ENCODE measurements around the gene FOXR1.

FOXR1 gene, protein sequence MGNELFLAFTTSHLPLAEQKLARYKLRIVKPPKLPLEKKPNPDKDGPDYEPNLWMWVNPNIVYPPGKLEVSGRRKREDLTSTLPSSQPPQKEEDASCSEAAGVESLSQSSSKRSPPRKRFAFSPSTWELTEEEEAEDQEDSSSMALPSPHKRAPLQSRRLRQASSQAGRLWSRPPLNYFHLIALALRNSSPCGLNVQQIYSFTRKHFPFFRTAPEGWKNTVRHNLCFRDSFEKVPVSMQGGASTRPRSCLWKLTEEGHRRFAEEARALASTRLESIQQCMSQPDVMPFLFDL

DNA sequence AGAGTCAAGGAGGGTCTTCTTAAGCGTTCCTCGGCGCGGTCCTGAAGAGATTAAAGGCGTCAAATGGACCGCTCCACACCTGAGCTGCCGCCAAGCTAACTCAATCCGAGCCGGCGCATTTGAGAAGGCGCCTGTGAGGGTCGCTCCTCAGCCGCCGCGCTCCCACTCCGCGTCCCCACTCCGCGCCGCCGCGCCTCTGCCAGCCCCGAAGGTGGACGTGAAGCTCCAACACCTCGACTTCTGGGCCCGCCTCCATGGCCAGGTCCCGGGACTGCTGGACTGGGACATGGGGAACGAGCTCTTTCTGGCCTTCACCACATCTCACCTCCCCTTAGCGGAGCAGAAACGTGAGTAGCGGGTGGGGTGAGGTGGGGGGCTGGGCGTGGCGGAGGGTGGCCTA is at the start of gene FOXR1:
TSS of gene FOXR1 (plus strand) at position 116 of the 400 bp plus-strand sequence. CDS start at position 287, 171 bp downstream.
- no peak for DNase-seq (ENCODE audit: low read depth)

DNA sequence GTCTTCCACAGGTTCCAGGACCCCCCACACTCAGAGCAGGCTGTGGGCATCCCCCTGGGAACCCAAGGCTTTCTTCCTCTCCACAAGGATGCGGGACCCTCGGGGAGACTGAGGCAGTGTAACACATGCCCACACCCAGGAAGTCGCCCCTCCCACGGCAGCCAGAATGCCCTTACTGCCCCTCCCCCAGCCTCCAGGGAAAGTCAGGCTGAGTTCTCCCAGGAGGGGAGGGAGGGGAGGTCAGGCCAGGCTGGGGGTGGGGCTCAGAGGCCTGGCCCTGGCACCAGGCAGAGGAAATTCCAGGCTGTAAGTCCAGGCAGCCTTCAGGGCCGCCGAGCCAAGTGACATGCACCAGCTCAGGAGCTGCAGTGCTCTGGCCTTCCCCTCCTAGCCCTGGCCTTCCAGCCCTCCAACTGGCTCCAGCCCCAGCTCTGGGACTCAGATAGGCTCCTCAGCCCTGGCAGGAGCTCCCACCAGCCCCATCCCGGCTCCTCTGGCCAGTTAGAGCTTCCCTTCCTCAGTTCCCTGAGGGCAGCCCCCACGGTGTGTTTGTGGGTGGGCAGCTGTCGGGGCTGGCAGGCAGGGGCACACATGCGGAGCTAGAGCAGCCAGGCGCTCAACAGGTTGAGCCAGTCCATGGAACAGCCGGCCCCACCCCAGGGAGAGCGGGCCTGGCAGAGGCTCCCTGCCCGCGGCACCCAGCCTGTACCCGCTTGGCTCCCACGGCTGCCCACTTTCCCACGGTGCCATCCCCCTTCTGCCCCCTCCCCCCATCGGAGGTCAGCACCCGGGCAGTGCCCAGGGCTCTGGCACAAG is 49.4 kb upstream of the FOXR1 start:
- DNase-seq (ENCODE audit: low read depth) = no peak

DNA sequence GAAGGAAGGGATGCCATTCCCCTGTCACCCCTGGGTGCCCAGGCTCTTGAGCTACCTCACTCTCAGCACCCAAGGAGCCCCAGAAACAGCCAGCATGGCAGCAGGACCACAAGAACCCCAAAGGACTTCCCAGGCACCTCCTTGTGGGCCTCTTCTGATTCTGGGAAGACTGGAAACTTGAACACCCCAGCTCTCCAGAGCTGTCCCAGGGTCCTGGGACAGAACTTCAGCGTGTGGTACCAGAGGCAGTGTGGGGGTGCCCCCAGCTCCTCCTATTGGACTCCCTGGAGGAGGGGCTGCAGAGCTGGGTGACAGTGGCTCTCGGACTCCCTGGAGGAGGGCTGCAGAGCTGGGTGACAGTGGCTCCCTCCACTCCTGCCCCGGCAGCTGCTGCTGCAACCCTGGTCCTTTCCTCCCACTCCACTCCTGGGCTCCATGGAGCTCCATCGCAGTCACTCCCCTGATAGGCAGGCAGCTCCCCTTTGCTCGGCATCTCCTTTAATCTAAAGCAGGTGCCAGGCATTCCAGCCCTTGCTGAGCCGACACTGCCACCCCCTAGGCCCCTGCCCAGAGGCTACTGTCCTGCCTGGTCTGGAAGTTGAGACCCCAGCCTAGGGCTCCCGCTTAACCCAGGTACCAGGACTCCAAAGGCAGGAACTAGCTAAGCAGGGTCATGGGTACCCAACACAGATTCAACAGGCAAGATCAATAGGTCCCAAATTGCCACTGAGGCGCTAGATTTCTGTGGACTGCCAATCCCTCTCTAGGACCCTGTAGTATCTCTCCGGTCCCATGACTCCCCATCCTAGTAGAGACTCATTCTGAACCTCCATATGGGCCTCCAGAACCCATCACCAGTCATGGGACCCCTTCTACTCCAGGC is 48.6 kb upstream of the FOXR1 start:
- no peak for DNase-seq (ENCODE audit: low read depth)

DNA sequence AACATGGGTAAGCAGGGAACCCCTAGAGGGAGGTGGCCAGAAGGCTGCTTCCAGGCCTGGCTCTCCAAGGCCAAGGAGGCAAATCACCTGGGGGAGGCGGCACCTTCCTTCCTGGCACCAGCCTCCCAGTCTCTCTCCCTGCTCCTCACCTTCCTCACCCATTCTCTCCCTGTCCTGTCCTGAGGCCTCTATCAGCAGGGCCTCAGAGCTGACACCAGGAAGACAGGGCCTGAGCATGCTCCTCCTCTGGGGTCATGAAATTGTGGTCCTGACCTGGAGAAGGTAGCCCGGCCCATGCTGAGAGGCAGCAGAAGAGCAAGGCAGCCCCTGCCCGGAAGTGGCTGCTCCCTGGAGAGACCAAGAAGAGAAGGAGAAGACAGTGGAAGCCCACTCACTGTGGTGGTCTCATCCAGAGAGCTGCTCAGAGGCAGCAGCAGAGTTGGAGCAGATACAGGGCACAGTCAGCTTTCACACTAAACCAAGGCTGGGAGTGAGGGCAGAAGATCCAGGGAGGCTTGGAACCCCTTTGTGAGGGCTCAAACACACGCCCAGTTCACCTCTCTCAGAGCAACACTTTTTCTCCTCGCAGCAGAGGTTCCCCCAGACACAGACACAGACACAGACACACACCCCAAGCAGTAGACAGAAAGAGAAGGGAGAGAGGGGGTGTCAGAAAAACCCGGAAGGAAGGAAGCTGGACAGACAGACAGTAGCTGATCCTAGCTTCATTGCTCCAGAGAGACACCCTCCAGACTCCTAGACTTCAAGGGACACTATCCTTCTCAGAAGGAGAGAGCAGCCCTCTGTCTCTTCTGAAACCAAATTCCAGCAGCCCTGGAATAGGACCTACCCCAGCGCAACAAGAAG is 47.6 kb upstream of the FOXR1 start:
- DNase-seq (ENCODE audit: low read depth) = no peak

DNA sequence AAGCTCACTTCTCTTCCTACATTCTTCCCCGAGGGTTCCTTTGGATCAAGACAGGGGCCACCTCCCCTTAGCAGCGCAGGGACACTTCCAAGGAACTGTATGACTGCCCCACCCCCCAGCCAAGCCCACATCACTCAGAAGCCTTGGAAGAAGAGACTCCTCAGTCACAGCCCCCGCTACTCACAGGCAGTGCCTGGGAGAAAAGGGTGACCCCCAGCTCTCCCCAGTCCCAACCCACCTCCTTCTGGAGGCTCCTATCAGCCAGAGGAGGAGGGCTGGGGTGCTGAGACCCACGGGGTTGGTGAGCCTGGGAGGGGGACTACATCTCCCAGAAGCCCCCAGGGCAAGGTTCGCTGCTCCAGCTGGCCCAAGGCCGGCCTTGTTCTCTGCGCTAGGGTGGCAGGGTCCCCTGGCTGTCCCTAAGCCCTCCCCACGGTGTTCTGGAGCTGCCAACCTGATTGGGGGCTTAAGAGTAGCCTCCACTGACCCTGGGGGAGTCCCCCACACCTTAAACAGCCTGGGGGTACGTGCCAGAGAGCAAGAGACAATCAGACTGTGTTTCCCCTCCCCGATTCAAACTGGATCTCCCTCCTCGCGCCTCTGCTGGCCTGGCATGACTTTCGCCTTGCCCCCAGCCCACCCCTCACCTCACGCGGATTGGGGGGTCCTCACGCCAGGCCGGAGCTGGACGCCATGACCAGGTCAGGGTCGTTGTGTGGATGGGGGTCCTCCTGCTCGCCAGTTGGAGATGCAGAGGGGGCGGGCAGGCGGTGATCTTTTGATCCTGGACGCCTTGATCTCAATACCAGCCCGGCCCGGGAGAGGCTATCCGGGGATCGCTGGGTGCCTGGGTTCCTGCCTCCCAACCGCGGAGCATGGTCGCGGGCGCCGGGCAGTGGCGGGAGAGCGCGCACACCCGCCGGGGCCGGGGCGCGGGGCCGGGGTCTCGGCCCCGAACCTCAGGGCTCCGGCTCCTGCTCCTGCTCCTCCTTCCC is 46.7 kb upstream of the FOXR1 start:
- no peak for DNase-seq (ENCODE audit: low read depth)

DNA sequence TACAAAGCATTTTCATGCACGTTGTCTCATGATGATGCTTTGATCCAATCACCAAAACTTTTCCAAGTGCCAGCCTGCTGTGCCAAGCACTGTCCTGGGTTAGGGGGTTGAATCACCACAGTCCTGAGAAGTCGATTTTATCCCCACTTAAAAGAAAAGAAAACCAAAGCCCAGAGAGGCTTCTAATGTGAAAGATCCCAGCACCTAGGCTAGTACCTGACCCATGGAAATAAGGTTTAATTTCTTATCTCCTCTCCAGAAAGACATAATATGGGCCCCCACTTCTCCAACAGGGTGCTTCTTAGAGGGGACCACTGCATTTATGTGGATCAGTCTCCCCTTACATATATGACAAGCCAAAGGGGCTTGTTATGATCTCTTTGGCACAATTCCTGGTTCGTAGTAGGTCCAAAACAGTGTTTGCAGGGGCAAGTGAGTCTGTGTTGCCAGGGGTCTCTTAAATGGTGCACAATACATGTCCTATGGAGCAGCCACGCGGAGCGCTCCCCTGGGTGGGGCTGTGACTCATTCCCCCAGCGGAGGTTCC is 43.9 kb upstream of the FOXR1 start:
- DNase-seq (ENCODE audit: low read depth) = no peak

DNA sequence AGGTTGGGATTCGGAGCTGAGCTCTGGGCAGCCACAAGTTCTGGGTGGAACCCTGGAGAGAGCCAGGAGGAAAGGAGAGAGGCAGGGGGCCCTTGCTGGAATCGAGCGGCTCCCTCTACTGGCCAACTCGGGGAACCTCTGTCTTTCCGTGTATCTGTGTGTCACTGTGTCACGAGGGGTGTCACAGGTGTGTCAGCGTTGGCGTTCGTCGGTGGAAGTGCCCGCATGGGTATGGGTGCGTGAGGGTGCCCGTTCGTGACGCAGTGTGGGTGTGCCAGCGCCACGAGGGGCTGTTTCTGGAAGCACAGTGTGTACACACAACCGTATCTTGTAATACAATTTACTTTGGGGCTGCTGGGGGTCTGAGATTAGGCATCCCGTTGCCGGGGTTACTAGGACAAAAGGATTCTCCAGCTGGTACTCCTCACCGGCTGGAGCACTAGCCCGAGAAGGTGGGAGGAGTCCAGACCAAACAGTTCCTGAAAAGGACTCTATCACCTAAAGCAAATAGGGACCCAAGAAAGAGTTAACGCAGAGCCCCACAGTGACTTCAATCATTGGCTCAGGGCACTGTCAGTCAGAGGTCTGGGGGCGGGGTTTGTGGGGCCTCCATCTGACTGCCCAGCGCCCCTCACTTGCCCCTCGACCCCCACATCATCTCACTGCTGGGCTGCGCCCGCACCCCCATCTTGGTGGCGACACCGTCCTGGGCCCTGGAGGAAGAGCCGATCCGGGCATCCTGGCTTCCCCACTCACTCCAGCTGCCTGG is 43.3 kb upstream of the FOXR1 start:
- DNase-seq (ENCODE audit: low read depth) = peak; percentile 93

DNA sequence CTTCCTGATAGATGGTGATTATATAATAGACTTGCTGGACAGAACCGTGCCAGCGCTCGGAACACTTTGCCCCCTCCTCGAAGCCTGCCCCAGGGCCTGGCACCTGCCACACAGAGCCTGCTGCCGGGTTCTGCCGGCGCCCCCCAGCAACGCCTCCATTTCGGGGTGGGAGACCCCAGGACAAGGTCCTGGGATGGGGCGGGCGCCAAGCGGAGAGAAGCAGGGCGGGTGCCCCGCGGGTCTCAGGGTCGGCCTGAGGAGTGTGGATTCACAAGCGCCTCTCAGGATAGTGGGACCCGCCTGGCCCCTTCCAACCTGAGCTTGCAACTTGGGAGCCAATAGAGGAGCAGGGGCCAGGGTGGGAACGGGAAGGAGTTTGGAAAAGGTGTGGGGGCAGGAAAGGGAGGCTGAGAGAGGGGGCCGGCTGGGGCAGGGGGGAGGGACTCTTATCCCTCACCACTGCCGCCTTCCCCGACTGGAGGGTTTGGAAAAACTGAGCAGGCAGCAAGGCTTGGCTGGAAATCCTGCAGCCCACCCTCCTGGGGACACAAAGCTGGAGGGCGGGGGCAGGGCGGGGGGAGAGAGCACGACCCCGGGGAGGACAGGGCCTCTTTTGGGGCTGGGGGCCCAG is 42.6 kb upstream of the FOXR1 start:
- DNase-seq (ENCODE audit: low read depth) = no peak

DNA sequence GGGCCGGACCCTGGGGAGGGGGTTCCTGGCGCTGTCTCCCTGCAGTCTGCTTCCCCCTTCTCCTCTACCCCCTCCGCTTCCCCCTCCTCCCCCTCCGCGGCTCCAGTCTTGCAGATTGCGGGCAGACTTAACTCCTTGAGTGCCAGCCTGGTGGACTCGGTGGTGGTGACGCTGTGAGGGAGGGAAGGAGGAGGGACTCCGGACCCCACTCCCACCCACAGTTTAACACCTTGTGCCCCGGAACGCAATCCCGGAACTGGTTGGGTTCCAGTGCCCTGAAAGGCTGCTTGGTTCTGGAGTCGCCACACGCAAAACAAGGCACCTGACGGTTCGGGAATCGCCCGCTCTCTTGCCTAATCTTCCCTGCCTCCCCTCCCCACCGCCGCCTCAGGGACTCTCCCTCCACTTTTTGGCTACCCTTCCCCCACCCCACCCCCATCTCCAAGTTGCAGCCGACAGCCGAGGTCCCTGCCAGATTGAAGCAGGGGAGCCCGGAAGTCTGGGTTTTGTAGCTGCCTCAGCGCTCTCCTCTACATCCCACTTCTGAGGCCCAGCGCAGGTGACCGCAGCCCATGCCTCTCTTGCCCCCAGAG is 42.0 kb upstream of the FOXR1 start:
- DNase-seq (ENCODE audit: low read depth) = peak; percentile 56

DNA sequence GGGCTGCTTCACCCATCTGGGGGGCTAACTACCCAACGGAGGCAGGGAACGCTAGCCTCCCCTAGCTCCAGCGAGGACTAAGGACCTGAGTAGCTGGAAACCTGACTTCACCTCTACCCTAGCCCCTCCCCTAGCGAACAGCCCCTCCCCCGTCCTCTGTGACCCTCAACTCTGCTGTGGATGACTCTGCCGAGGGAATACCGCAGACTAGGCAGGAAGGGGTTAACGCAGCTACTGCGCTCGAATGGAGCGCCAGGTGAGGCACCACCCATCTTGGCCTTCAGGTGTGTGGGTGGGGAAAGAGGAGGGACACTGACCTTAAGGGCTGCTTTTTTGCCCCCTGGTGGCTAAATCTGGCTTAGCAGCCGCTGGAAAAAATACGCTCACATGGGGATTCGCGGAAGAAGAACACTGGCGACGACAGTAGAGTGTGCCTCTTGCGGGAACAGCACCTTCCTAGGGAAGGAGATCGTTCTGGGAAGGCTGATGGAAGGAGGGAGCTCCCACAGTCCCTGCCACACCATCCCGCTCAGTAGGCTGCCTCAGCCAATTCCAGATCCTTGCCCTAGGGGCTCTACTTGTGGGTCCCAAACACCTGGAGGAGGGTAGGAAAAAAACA is 41.4 kb upstream of the FOXR1 start:
- peak; percentile 76 for DNase-seq (ENCODE audit: low read depth)

DNA sequence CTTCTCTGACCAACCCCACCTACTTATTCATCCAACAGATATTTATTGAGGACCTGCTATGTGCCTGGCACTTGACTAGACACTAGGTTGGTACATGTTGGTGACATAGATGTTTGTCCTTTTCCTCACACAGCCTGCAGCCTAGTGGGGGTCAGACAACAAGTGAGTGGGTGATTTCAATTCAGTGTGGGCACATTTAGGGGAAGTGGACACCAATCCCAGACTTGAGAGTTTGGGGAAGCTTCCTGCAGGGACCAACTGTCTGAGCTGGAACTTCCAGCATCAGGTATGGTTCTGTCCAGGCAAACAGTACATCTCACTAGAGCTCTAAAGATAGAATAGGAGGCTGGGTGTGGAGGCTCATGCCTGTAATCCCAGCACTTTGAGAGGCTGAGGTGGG is 40.0 kb upstream of the FOXR1 start:
- DNase-seq (ENCODE audit: low read depth) = no peak

DNA sequence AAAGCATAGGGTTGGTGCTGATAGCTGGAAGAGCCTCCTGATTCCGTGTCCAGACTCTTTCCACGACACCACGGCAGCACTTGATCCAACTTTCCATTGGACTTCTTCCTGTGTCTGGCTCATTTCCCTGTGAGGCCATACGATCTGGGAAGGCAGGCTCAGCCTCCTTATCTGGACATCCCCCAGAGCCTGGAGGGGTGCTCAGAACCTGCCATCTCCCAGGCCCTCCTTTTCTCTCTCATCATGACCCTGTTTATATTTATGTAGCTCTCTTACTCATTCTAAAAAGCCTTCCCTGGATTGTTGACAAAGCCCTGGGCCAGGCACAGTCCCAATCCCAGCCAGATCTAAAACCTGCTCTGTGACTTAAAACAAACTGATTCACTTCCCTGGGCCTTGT is 38.1 kb upstream of the FOXR1 start:
- DNase-seq (ENCODE audit: low read depth) = no peak

DNA sequence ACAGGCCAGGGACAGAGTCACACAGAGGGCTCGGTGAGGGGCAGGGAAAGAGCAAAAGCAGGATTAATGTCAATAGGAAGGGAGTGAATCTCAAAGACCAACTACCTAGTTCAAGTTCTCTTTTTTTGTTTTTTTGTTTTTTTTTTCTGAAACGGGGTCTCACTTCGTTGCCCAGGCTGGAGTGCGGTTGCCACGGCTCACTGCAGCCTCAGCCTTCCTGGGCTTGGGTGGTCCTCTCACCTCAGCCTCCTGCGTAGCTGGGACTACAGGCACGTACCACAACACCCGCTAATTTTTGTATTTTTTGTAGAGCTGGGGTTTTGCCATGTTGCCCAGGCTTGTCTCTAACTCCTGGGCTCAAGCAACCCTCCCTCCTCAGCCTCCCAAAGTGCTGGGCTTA is 36.2 kb upstream of the FOXR1 start:
- DNase-seq (ENCODE audit: low read depth) = no peak

DNA sequence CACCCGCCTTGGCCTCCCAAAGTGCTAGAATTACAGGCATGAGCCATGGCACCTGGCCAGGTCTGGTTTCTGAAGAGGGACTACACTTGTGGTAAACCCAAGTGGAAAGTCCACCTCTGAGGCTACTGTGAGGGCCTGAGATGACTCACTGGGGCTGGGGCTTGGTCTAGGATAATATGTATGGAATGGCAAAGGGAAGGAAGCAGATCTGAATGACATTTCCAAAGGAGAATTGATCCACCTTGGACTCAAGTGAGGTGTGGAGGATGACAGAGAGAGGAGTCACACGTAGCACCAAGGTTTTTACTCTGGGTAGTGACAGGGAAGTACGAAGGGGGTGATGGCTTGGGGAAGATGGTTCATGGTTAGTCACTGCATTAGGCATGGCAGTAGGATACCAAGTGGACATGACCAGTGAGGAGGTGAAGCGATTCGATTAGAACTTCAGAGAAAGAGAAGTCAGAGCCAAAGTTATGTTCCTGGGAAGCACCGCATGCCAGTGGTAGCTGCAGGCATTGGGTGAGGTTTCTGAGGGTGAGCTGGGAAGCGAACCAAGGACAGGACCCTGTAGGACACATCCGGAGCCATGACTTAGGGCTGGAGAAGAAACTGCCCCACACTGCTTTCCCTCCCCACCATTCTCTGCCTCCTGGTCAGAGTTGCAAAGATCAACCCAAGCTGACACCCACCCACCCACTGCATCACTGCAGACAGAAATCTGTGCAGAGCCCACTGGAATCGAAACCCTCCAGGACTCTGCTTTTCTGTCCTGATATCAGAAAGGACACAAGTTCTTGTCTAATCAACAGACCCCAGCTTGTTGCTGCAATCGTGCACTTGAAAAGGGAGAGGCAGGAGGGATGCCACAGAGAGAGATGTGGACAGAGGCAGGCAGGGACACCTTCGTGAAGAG is 32.8 kb upstream of the FOXR1 start:
- DNase-seq (ENCODE audit: low read depth) = no peak

DNA sequence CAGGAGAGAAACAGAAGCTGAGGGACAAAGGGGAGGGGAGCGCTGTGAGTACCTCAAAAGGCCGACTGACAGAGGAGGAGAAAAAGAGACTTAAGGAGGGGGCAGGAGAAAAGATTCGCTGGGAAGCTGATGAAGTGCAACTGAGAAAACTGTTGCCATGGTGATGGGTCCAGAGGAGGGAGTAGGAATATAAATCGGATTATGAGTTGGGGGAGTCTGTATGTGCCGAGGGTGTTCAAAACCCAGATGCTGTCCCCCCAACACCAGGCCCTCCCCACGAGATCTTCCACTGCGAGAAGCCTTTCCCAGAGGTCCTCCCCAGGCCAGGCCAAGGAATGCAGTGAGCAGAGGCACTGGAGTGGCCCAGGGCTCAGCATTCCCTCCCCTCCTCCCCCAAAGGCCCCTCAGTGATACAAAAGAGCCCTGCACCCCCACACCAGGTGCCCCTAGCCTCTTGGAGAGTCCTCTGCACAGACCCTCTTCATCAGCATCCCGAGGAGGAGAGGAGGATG is 32.1 kb upstream of the FOXR1 start:
- no peak for DNase-seq (ENCODE audit: low read depth)

DNA sequence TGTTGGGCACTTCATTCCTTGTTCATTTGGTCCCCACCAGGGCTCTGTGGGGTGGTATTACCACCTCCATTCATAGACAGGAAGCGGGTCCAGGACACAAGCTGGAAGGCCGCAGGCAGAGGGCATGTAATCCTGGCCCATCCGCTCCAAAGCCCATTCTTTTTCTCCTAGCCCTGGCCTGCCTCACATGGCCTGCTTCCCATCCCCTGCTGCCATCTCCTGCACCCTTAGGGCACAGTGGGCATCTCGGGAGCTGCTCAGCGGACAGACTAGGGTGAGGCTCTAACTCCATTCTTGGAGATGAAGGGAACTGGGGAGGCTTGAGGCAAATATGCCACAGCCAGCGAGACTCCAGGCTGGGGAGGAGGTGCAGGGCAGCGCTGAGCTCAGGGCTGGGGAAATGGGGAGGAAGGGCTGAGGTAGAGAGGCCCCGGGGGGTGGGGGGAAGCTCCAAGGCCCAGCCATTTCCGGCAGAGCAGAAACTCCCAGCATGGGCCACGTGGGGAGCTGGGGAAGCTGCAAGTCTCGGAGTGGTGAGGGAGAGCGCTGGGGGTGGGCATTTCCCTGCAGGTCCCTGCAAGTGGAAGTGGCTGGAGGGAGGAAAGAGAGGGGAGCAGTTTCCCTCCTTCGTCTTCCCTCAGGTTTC is 31.5 kb upstream of the FOXR1 start:
- DNase-seq (ENCODE audit: low read depth) = peak; percentile 41

All from stimulated activated CD4-positive, alpha-beta T cell treated with anti-CD3 and anti-CD28 coated beads, Interleukin-2, amount 100 ng/mL, for 4 hours (primary cell).